Activated T-helper 1 cell treated with Interleukin-2 at 50 U/mL for 16 hours (primary cell): ENCODE results near the gene NOP53.
"Not testable (repeated sequence)": the region's sequence is repeated elsewhere in the genome, so short reads cannot be mapped to it uniquely, and the experiment has no call there.

ENCODE experiments used
- DNase-seq: peaks from one replicate; pipeline ENCODE4 v3.0.0-alpha.2; 2020; ENCODE audit warnings: low read depth

NOP53 gene

DNA sequence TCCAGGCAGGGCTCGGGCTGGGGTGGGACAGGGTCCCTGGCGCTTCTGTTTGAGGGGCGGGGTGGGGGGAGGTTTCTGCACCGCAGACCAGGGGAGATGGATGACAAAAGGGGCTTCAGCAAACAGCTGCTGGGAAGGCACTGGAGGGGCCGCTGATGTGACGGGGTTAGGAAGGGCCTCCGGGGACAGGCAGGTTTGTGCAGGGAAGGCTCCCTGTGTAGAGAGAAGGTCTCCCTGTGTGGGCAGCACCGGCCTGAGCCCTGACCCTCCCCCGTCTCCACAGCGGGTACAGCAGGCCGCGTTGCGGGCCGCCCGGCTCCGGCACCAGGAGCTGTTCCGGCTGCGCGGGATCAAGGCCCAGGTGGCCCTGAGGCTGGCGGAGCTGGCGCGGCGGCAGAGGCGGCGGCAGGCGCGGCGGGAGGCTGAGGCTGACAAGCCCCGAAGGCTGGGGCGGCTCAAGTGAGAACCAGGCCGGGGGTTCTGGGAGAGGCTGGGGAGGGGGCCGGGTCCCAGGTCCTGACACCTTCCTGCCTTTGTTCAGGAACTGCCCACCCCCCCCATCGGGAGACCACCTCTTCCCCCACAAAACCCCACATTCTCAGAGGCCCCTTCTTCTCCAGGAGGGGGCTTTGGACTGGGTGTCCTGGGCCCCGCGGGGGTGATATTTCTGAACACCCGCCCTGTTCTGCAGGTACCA lies 9.9 kb downstream of the NOP53 start:
- DNase-seq = no peak

DNA sequence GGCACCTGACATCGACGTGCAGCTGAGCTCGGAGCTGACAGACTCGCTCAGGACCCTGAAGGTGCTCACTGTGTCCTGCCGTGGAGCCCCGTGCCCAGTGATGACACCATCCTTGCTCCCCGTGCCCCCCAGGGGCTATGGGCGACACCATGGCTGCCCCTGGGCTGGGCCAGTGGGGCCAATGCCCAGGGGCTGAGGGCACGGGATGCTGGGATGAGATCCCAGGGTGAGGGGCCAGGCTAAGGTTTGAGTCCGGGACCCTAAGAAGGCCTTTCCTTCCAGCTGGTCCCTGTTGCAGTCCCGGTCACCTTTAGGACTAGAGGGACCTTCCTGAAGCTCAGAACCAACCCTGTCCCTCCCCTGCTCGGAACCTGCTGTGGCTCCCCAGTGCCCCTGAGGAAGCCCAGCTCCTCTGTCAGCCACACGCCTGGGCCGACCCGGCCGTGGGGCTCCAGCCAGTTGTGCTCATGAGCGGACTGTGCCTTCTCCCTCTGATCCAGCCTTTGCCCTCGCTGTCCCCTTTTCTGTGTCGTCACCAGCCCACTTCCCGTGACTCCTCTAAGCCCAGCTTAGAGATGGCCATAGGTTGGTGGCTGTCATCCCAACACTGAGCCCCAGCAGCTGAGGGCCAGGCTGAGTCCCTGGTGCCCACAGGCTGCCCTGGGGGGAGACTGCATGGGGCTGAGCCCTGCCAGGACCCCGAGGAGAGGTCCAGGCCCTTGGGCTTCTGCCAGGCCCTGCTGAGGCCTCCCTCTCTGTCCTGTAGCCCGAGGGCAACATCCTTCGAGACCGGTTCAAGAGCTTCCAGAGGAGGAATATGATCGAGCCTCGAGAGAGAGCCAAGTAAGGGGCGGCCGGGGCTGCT lies 10.6 kb downstream of the NOP53 start:
- DNase-seq = no peak

DNA sequence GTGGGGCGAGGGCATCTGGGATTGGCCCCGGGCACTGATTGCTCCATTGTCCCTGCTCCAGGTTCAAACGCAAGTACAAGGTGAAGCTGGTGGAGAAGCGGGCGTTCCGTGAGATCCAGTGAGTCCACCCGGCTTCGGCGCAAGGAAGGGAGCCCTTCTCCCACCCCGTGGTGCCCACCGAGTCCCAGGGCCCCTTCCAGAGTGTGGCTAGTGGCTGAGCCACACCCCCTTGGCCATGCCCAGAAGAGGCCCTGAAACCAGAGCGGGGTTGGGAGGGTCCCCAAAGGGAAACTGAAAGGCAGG lies 11.2 kb downstream of the NOP53 start:
- DNase-seq = no peak

DNA sequence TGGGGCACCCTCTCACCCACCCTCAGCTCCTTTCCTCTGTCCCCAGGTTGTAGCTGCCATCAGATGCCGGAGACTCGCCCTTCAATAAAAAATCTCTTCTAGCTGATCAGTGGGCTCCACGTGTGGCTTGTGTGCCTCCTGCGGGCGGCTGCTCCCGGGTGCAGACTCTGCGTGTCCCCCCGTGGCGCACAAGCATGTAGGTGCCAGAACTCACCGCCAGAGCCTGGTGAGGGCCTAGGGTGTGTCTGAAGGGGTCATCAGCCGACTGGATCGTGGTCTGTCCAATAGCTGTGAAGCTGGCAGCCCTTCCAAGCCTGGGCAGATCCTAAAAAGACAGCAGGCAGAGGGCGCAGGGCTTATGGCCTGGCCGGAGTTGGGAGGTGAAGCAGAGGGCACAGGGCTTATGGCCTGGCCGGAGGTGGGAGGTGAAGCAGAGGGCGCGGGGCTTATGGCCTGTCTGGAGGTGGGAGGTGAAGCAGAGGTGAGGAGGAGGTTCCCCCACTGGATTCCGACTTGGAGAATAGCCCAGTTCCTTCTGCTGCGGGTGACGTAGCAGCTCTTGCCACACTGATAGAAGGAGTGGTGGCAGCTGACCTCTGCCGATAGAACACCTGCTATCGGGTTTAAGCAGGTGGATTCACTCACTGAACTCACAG lies 11.7 kb downstream of the NOP53 start:
- DNase-seq = no peak

DNA sequence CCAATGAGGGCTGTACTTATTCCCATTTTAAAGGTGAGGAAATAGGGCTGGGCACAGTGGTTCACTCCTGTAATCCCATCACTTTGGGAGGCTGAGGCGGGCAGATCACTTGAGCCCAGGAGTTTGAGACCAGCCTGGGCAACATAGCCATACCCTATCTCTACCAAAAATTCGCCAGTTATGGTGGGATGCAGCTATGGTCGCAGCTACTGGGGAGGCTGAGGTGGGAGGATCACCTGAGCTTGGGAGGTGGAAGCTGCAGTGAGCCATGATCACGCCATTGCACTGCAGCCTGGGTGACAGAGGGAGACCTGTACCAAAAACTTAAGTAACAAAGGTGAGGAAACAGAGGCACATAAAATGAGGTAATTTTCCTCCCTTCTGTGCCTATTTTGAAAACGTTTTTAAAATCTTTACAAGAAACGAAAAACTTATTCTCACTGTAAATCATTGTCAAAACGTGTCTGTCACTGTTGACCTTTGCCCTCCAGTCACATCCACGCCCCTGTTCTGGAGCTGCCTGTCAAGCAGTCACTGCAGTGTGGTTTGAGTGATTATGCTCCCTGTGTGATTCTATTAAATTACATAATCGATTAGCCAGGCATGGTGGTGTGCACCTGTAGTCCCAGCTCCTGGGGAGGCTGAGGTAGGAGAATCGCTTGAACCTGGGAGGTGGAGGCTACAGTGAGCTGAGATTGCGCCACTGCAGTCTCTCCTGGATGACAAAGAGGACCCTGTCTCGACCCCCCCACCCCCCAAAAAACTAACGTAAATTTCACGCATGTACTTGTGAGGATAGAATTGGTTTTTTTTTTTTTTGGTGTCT lies 12.5 kb downstream of the NOP53 start:
- no peak for DNase-seq

DNA sequence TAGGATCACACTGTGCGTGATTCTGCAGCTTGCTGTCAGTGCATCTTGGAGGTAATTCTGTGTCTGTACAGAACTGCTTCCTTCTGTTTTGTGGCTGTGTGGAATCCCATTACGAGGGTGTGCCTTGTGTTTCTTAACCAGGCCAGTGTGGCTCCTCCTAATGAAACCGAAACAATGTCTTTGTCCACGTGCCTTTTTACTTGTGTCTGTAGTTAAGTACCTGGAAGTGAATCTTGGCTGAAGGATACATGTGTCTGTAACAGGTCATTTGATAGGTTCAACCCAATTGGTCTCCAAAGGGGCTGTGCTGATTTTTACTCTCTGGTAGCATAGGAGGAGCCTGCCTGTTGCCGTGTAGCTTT lies 13.1 kb downstream of the NOP53 start:
- DNase-seq = no peak

DNA sequence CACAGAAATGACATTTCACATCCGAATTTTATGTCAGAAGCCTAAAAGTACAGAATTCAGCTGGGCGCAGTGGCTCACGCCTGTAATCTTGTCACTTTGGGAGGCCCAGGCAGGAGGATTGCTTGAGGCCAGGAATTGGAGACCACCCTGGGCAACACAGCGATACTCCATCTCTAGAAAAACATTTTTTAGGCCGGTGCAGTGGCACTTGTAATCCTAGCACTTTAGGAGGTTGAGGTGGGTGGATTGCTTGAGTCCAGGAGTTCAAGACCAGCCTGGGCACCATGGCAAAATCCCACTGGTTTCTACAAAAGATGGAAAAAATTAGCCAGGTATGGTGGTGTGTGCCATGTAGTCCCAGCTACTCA lies 15.3 kb downstream of the NOP53 start:
- DNase-seq = no peak

DNA sequence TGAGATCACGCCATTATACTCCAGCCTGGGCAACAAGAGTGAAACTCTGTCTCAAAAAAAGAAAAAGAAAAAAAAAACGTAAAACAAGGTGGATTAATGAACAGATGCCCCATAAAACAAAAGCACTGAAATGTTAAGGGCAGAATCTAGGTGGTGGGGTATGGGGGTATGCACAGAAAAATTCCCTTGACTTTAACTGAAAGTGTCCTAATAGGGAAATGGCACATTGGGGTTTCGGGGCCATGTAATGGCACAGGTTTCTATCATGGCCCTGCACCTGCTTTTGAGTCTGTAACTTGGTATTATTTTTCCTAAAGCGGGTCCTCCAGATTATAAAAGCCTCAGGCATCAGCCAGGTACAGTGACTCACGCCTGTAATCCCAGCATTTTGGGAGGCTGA lies 16.2 kb downstream of the NOP53 start:
- DNase-seq = no peak

DNA sequence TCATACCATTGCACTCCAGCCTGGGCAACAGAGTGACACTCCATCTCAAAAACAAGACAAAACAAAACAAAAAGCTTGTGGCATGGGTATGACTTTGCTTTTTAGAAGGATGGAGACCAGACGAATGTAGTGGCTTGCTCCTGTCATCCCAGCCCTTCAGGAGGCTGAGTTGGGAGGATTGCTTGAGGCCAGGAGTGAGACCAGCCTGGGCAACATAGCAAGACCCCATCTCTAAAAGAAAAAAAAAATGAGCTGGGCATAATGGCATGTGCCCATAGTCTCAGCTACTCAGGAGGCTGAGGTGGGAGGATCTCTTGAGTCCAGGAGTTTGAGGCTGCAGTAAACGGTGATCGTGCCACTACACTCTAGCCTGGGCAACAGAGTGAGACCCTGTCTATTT lies 16.8 kb downstream of the NOP53 start:
- DNase-seq = no peak

DNA sequence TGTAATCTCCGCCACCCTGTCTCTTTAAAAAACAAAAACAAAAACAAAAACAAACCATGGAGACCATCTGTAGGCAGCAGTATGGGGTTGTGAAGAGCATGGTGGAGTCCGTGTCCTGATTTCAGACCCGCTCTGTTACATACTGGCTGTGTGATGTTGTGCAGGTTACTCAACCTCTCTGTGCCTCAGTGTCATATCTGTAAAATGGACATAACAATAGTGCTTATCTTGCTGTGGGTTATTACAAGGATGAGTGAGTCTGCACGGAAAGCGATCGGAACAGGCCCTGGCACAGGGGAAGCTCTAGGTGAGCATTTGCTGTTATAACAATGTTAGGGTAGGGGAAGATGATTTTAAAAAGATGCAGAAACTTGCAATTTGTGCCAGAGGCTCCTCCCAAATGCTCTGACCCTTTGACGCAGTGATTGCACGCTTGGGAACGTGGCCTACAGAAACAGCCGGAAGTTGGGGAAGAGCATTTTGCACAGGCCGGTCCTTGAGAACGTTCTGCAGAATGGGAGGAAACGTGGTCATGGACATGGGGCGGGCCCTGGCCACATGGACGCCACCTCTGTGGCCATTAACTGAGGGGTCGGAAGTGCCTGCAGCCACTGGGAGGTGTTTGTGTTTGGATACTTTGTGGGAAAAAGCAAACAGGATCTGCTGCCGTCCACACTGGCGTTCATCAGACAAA lies 17.4 kb downstream of the NOP53 start:
- no peak for DNase-seq

DNA sequence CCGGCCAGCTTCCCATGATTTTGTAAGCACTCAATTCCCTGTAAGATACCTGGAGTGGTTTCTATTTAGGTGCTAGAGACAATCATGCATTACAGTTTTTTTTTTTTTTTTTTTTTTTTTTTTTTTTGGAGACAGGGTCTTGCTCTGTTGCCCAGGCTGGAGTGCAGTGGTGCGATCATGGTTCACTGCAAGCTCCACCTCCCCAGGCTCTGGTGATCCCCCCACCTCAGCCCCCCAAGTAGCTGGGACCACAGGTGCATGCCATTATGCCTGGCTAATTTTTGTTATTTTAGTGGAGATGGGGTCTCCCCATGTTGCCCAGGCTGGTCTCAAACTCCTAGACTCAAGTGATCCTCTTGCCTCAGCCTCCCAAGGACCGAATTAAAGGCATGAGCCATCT lies 19.4 kb downstream of the NOP53 start:
- not testable (repeated sequence) for DNase-seq

DNA sequence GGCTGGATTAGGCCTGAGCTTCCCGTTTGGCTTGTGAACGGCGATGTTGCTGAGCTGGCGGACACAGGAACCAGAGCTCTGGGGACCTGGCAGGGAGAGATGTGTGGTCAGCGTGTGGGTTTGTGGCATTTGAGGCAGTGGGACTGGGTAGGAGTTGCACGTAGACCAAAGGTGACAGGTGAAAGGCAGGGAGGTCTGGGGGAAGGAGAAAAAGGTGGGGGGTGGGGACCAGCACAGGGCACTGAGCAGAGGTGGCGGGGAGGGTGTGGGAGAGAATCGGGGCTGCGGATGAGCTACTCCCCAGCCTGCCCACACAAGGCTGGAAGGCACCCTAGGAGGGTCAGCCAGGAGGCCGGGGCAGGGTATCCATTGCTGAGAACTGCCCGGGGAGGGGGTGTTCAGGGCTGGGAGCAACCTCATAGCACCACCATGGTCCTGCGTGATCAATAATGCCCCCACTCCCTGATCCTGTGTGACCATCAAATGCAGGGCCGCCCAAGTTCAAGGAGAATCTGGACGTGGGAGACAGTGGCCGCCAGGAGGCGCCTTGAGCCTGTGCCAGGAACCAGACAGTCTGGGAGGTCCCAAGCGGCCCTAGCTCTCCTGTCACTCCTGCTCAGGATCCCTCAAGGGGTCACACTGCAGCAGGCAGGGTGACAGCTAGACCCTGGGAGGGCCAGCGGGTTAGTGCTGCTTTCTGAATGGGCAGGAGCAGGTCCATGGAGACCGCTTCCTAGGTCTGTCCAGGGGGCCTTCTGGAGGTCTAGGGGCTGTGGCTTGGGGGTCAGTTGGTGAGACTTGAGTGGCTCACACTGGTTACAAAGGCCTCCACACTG lies 20.4 kb downstream of the NOP53 start:
- DNase-seq = no peak

DNA sequence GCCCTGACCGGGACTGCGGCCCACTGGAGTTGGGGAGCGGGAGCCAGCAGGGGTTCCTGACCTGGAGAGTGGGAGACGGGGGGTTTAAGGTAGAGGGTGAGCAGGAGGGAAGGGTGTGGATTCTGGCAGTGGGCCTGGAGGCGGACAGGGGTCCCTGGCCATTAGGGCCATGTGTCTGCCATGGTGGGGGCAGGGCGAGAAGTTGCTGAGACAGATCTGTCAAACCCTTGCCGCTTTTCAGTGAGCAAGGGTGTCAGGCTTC lies 20.9 kb downstream of the NOP53 start:
- no peak for DNase-seq

DNA sequence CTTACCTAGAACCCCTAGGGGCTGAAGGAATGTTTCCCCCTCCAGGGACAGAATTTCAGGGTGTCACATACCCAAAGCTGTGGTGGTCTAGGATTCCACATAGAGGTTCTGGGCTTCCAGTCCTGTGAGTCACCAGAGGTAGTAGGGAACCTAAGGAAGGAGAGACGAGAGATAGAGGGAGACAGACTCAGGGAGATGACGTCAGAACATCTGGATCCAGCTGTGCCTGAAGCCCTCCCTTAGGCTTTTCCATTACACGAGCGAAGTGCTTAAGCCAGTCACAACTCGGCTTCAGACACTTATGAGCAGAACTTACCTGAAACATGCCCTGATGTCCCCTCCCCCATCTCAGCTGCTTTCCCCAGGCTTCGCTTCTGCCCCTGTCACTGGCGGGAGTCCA lies 21.3 kb downstream of the NOP53 start:
- no peak for DNase-seq

DNA sequence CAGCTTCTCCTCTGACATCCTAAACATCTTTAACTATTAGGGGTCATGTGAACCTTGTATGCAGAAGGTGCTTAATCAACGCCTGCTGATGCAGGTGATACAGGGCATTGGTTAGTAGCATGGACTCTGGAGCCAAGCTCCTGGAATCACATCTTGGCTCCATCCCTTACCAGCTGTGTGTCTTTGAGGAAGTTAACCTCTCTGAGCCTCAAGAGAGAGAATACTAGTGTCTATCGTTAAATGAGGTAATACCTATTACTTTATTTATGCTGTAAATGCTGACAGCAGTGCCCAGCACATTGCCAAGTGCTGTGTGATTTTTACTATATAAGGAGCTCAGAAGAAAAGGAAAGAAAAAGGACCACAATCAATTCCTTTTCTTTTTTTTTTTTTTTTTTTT lies 22.0 kb downstream of the NOP53 start:
- DNase-seq = no peak

DNA sequence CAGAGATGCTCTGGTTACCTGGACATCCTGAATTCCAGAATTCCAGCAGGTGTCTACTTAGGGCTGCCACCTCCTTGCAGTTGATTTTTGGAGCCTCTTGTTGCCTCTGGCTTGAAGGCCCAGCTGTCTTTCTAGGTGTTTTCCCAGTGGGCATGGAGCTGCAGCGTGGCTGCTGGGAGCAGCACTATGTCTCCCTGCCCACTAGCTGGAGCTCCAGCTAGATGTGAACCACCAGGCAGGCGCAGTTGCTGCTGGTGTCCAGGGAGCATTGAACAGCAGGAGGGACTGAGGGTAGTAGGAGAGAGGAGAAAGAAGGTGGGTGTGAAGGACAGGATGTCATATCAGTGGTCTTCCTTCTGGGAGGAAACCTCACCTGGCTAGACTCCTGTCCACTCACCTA lies 23.3 kb downstream of the NOP53 start:
- no peak for DNase-seq

DNA sequence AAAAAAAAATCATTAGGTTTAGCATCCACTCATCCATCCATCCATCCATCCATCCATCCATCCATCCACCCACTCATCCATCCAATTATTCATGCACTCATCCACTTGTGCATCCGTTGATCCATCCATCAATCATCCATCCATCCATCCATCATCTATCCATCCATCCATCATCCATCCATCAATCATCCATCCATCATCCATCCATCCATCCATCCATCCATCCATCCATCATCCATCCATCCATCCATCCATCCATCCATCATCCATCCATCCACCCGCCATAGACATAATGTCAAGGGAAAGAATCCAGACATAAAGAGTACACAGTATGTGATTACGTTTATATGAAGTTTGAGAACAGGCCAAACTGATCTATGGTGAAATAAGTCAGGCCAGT lies 24.2 kb downstream of the NOP53 start:
- no peak for DNase-seq

DNA sequence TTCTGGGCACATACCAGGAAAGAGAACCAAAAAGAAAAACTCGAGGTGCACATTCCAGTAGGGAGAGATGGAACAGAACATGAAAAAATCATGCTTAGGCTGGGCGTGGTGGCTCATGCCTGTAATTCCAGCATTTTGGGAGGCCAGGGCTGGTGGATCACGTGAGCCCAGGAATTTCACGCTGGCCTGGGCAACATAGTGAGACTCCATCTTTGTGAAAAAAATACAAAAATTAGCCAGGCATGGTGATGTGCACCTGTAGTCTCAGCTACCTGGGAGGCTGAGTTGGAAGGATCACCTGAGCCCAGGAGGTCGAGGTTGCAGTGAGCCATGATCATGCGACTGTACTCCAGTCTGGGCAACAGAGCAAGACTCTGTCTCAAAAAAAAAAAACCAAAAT lies 25.9 kb downstream of the NOP53 start:
- DNase-seq = not testable (repeated sequence)

DNA sequence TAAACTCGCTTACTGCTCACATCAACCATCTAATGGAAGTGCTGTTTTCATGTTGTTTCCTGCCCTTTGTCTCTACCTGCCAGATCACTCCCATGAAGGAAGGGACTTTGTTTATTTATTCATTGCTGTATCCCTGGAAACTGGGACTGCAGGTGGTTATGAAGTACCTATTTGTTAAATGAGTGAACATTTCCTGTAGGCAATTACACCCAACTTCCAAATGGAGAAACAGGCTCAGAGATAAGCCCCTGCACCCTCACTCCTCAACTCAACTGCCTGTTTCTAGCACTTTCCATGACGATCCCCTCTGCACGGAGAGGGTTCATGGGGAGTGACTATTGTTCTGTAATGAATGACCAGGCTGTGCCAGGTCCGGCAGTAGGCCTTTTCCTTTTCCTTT lies 31.2 kb downstream of the NOP53 start:
- no peak for DNase-seq

DNA sequence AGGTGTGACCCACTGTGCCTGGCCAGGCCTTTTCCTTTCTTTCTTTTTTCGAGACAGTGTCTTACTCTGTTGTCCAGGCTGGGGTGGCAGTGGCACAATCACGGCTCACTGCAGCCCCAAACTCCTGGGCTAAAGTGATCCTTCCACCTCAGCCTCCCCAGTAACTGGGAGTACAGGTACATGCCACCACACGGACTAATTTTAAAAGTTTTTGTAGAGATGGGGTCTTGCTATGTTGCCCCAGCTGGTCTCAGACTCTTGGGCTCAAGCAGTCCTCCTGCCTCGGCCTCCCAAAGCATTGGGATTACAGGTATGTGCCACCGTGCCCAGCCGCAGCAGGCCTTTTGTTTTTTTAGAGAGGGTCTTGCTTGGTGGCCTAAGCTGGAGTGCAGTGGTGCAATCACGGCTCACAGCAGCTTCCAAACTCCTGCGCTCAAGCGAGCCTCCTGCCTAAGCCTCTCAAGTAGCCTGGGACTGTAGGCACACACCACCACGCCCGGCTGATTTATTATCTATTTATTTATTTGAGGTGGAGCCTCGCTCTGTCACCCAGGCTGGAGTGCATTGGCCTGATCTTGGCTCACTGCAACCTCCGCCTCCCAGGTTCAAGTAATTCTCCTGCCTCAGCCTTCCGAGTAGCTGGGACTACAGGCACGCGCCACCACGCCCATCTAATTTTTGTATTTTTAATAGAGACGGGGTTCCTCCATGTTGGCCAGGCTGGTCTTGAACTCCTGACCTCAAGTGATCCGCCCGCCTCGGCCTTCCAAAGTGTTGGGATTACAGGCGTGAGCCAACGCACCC lies 32.1 kb downstream of the NOP53 start:
- not testable (repeated sequence) for DNase-seq
